WI38 (cell line): ENCODE data around the gene GRHL3.

Experiments
- H3K4me3 ChIP-seq: 2 replicates; pipeline ENCODE4 v1.5.1; 2011; ENCODE audit warnings: low read depth, mild to moderate bottlenecking, control low read depth, low read length
- TF ChIP-seq, protein P1 (sequence below): IDR thresholded peaks from 2 replicates; pipeline ENCODE4 v1.5.1; 2012; ENCODE audit warnings: low read depth, mild to moderate bottlenecking, control low read depth, low read length

Gene GRHL3

GRCh38 chr1:24386931-24387330 is 67.8 kb downstream of the GRHL3 start:
- TF ChIP-seq, protein P1, sequence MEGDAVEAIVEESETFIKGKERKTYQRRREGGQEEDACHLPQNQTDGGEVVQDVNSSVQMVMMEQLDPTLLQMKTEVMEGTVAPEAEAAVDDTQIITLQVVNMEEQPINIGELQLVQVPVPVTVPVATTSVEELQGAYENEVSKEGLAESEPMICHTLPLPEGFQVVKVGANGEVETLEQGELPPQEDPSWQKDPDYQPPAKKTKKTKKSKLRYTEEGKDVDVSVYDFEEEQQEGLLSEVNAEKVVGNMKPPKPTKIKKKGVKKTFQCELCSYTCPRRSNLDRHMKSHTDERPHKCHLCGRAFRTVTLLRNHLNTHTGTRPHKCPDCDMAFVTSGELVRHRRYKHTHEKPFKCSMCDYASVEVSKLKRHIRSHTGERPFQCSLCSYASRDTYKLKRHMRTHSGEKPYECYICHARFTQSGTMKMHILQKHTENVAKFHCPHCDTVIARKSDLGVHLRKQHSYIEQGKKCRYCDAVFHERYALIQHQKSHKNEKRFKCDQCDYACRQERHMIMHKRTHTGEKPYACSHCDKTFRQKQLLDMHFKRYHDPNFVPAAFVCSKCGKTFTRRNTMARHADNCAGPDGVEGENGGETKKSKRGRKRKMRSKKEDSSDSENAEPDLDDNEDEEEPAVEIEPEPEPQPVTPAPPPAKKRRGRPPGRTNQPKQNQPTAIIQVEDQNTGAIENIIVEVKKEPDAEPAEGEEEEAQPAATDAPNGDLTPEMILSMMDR = no peak
- no peak overlapping the region for H3K4me3 ChIP-seq

DNA sequence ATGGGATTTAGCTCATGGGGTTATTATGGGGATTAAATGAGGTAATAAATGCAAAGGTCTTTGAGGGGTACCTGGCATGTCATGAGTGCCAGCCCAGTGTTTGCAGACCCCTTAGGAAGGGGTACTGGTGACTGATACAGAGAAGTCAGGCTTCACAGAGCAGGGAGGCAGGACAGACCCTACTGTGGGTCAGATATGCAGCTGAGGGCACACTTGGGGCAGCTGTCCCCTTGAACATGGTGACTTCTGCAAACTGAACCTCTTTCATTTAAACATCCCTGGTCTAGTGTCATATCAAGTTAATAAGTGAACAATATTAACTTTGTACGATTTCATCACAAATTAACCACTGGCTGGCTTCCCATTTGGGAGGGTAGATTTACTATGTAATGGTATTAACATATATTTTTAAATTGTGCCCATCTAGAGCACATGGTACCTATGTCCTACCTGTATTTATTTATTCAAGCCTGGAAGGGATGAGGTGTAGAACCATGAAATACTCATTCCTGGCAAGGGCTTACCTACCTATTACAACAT is 68.5 kb downstream of the GRHL3 start:
- TF ChIP-seq, protein P1 = no peak
- no peak overlapping the region for H3K4me3 ChIP-seq

DNA sequence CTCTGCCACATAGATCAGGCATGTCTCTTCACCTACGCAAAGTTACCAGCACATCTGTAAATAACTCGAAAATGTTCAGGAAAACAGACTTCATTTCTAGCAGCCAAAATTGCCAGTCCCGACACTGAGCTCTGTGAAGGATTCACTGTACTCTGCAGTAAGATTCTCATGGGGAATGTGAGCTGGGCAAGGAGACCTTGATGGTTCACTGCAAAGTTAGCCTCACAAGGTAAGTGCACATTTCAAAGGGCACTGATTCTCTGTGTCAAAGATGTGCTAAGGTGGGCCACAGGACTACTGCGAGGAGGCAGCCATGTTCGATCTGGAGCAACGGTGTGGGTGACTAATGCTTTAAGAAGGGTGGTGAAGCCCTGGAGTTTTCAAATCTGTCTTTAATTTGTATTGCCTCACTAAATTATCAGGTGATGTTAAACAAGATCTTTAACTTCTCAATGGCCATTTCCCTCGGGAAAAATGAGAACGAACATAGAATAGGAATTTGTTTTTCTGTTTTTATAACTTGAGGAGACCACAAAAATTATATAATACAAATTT is 69.3 kb downstream of the GRHL3 start:
- TF ChIP-seq, protein P1 = no peak
- H3K4me3 ChIP-seq = no peak overlapping the region

- TF ChIP-seq, protein P1 = no peak
- H3K4me3 ChIP-seq = no peak overlapping the region
These were observed 70.1 kb downstream of the GRHL3 start for GRCh38 chr1:24389231-24389678.

DNA sequence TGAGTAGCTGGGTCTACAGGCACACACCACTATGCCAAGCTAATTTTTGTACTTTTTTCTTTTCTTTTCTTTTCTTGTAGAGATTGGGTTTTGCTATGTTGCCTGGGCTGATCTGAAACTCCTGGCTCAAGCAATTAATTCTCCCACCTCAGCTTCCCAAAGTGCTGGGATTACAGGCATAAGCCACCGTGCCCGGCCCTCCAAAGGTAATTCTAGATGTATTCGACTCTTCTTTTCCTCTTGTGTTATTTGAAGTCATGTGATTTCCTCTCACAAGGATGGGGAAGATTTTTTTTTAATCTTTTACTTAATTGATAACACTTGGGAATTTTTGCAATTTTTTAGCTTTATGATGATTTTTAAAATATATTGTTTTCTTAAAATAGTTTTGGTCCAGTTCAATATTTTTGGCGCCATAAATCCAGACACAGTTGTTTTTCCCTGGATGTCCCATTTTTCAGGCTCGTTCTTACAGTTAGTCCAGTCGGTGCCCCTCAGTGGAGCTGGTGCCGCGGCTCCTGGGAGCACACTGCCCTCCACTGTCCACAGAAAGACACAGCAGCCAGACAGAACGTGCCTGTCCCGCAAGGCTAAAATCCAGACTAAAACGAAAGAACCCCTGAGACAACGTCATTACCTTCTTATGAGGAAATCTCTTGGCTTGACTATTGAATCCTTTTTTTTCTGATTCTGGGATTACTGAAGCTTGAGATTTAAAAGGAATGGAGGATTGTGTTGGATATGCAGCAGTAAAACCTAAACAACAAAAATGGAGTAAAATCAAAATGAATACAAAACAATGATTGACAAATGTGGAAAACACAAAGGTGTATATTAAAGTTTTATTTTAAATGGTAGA is 72.0 kb downstream of the GRHL3 start:
- H3K4me3 ChIP-seq = no peak overlapping the region
- TF ChIP-seq, protein P1 = peak; percentile 91

DNA sequence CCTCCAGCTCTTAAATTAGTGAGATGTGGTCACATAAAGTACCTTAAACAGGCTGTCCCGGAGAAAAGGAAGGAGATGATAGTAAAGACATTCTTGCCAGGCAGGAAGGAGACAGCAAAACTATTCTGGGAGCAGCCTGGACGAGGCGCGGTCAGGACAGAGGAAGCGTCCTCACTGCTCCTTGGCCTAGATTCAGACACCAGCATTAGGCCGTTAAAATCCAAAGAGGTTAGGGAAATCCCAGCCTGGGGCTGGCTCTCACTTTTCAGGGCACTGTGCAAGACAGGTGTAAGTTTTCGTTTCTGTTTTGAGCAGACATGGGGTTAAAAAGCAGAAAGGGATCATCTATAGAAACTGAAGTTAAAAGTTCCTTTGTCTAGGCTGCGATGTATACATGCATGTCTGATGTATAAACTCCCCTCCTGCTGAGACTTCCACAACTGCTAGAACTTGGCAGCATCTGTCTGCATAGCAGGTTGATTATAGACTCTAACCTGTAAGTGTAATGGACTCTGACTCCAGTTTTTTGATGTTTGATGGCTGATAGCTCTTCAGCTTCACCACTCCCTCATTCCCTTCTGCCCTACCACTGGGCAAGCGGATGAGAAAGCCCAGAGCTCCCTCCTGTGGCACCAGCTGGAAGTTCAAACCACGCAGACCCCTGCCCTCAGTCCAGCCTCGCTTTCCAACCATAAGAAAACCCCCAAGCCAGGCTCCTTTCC is 72.9 kb downstream of the GRHL3 start:
- TF ChIP-seq, protein P1 = peak; percentile 68
- H3K4me3 ChIP-seq = no peak overlapping the region
